ENCODE data around the gene COASY.

GRCh38 chr17:42518755-42519545 is 43.0 kb upstream of the COASY start:
- TF ChIP-seq, protein P1, sequence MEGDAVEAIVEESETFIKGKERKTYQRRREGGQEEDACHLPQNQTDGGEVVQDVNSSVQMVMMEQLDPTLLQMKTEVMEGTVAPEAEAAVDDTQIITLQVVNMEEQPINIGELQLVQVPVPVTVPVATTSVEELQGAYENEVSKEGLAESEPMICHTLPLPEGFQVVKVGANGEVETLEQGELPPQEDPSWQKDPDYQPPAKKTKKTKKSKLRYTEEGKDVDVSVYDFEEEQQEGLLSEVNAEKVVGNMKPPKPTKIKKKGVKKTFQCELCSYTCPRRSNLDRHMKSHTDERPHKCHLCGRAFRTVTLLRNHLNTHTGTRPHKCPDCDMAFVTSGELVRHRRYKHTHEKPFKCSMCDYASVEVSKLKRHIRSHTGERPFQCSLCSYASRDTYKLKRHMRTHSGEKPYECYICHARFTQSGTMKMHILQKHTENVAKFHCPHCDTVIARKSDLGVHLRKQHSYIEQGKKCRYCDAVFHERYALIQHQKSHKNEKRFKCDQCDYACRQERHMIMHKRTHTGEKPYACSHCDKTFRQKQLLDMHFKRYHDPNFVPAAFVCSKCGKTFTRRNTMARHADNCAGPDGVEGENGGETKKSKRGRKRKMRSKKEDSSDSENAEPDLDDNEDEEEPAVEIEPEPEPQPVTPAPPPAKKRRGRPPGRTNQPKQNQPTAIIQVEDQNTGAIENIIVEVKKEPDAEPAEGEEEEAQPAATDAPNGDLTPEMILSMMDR (IDR thresholded peaks at IDR 0.05): no peak
- TF ChIP-seq POLR2AphosphoS5 (IDR thresholded peaks at IDR 0.05) (no peak), POLR2A (IDR thresholded peaks at IDR 0.05; ENCODE audit: low read depth) (no peak), EP300 (IDR thresholded peaks at IDR 0.05) (no peak)
